PFSK-1 (cell line): ENCODE data around the gene ALG14.

Experiments used
- FOXP2 ChIP-seq: optimal IDR thresholded peaks from 2 replicates; pipeline ENCODE3; 2011; ENCODE audit warnings: borderline replicate concordance, control low read depth, inconsistent platforms; ENCODE audit not compliant: insufficient read depth; ENCODE audit errors: extremely low read length, extremely low read depth
- POLR2AphosphoS5 ChIP-seq: IDR thresholded peaks from 2 replicates; pipeline ENCODE4 v1.6.1; 2012; ENCODE audit warnings: low read depth, mild to moderate bottlenecking, control low read depth, low read length, moderate library complexity
- REST ChIP-seq, 2 experiments: IDR thresholded peaks; 2 replicates each; pipeline versions ENCODE4 v1.6.1 to v1.8.0; 2011 to 2012; ENCODE audit warnings: low read depth in 2 of 2, low read length in 2 of 2, control low read depth in 1 of 2, inconsistent platforms in 1 of 2, mild to moderate bottlenecking in 1 of 2, moderate library complexity in 1 of 2; ENCODE audit not compliant: insufficient read depth in 1 of 2
- SIN3A ChIP-seq: IDR thresholded peaks from 2 replicates; pipeline ENCODE4 v1.6.1; 2012; ENCODE audit warnings: mild to moderate bottlenecking, low read length, moderate library complexity, borderline replicate concordance; ENCODE audit not compliant: insufficient read depth
- TAF1 ChIP-seq: IDR thresholded peaks from 2 replicates; pipeline ENCODE4 v1.6.1; 2012; ENCODE audit warnings: low read length, control low read depth, borderline replicate concordance; ENCODE audit not compliant: insufficient read depth

Gene ALG14

GRCh38 chr1:95010158-95010557 lies 62.6 kb downstream of the ALG14 start:
- TF ChIP-seq FOXP2, result no peak

GRCh38 chr1:95007687-95008086 lies 65.1 kb downstream of the ALG14 start:
- TF ChIP-seq POLR2AphosphoS5 (no peak), REST (IDR thresholded peaks at IDR 0.05; ENCODE audit: insufficient read depth in 1 of 2, low read depth in 2 of 2, low read length in 2 of 2) (no peak), TAF1 (no peak), FOXP2 (no peak), SIN3A (no peak)

GRCh38 chr1:95006681-95007080 lies 66.1 kb downstream of the ALG14 start:
- TF ChIP-seq TAF1 (no peak), SIN3A (no peak), POLR2AphosphoS5 (no peak), FOXP2 (no peak), REST (IDR thresholded peaks at IDR 0.05; ENCODE audit: insufficient read depth in 1 of 2, low read depth in 2 of 2, low read length in 2 of 2) (no peak)

- TF ChIP-seq SIN3A (no peak), REST (IDR thresholded peaks at IDR 0.05; ENCODE audit: insufficient read depth in 1 of 2, low read depth in 2 of 2, low read length in 2 of 2) (no peak), TAF1 (no peak), POLR2AphosphoS5 (no peak), FOXP2 (no peak)
These were observed 67.2 kb downstream of the ALG14 start for GRCh38 chr1:95005584-95005983.

- TF ChIP-seq REST (IDR thresholded peaks at IDR 0.05; ENCODE audit: insufficient read depth in 1 of 2, low read depth in 2 of 2, low read length in 2 of 2) (no peak), TAF1 (no peak), POLR2AphosphoS5 (no peak), SIN3A (no peak), FOXP2 (no peak)
These were observed 68.7 kb downstream of the ALG14 start for GRCh38 chr1:95004013-95004412.

DNA sequence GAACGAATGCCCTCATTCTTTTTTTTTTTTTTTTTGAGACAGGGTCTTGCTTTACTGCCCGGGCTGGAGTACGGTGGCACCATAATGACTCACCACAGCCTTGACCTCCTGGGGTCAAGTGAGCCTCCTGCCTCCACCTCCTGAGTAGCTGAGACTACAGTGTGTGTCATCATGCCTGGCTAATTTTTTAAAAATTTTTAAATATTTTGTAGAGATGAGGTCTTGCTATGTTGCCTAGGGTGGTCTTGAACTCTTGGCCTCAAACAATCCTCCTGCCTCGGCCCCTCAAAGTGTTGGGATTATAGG lies 69.4 kb downstream of the ALG14 start:
- TF ChIP-seq REST (IDR thresholded peaks at IDR 0.05; ENCODE audit: insufficient read depth in 1 of 2, low read depth in 2 of 2, low read length in 2 of 2), result no peak
- no peak for TF ChIP-seq SIN3A
- TF ChIP-seq FOXP2, result no peak
- TF ChIP-seq TAF1, result no peak
- no peak for TF ChIP-seq POLR2AphosphoS5
